HG03442 (cell line): ENCODE measurements around the gene CHRNA10.
"Not testable (repeated sequence)": the region's sequence is repeated elsewhere in the genome, so short reads cannot be mapped to it uniquely, and the experiment has no call there.

Source experiments
- ATAC-seq: cut with Tn5 transposase; IDR thresholded peaks from one replicate; pipeline ENCODE4 v1.9.1; 2021; ENCODE audit warnings: mild to moderate bottlenecking, moderate library complexity; ENCODE audit not compliant: unreplicated experiment

Gene CHRNA10

DNA sequence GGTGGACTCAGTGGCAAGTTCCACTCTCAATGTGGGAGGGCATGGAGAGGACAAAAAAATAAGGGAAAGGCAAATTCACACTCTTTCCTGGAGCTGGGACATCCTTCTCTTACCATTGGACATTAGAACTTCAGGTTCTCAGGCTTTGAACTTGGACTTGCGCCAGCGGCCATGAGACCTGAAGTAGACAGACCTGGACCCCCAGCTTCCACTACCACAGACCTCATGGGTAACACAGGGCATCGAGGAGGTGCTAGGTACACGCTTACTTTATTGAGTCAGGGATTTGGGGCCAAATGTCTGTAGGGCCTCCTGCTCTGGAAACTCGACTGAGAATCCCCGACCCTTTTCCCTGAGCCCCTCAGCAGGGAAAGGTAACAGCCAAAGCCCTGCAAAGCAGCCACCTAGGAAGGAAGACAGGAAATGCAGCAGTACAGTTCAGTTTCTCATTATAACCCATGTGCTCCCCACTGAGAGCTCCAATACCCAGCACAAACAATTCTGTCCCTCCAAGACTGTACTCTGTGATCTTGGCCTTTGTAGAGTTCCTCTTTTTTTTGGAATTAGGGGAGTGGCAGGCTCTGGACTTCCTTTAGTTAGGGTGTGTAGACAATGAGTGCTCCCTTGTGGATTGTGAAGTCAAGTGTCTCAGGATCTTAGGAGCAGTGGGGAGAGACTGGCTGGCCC lies 5.7 kb downstream of the CHRNA10 start:
- no peak for ATAC-seq

DNA sequence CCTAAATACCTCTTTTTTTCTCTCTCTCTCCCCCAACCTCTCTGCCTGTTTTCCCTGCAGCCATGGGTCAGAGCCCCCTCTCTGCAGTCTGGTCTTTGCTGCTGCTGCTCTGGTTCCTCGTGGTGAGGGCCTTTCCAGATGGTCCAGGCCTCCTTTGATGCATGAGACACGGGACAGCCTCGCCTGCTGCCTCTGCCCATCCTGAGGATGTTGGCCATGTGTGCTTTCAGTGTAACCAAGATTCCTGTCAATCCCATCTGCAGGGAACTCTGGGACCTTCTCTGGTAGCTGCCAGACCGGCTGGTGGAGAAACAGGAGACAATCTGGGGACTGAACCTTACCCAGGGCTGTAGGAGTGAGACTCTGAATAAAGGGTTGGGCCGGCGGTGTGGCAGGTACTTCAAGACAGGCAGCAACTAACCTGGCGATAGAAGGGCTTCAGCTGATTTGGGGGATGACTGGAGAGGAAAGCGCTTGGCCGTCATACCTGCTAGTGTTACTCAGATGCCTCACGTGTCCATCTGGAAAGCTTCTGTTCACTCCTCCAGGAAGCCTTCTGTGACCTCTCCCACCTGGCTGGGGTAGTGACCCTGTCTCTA lies 7.1 kb downstream of the CHRNA10 start:
- no peak for ATAC-seq

DNA sequence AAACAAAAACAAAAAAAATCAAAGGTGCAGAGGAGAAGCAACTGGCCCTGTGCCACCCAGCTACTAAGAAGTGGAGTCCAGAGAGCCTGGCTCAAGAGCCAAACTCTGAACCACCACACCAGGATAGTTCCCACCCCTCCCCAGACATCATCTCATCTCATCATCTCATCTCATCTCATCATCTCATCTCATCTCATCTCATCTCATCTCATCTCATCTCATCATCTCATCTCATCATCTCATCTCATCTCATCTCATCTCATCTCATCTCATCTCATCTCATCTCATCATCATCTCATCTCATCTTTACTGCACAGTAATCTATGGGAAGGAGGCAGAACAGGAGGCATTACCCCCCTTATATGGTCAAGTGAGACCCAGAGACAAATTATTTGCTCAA lies 8.3 kb downstream of the CHRNA10 start:
- ATAC-seq: no peak

DNA sequence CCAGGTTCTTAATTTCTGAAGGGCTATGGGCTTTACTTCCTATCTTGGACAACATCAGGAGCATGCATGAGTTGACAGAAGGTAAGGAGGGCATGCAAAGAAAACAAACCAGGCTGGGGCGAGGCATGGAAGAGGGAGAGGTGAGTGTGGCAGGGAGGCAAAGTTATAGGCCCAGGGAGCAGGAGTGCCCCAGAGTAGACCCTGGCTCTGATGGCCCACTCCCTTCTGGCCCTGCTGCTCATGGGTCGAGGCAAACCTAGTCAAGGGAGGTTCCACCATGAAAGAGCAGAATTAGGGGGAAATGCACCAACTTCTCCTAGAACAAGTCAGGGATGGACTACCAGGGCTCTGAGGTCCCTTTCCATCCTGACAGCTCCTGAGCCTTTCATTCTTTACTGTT lies 10.2 kb downstream of the CHRNA10 start:
- no peak for ATAC-seq

DNA sequence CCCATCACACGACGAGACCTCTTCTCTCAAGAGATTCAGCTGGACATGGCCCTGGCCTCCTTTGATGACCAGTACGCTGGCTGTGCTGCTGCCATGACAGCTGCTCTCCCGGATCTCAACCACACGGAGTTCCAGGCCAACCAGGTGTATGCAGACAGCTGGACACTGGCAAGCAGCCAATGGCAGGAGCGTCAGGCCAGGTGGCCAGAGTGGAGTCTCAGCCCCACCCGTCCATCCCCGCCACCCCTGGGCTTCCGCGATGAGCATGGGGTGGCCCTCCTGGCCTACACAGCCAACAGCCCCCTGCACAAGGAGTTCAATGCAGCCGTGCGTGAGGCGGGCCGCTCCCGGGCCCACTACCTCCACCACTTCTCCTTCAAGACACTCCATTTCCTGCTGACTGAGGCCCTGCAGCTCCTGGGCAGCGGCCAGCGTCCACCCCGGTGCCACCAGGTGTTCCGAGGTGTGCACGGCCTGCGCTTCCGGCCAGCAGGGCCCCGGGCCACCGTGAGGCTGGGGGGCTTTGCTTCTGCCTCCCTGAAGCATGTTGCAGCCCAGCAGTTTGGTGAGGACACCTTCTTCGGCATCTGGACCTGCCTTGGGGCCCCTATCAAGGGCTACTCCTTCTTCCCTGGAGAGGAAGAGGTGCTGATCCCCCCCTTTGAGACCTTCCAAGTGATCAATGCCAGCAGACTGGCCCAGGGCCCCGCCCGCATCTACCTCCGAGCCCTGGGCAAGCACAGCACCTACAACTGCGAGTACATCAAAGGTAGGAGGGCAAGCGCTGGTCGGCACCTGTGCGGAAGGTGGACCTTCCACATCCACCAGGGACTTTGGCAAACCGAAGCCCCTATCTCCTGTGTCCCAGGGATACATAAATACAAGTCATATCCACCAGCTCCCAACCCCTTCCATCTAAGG lies 11.3 kb downstream of the CHRNA10 start:
- no peak for ATAC-seq

DNA sequence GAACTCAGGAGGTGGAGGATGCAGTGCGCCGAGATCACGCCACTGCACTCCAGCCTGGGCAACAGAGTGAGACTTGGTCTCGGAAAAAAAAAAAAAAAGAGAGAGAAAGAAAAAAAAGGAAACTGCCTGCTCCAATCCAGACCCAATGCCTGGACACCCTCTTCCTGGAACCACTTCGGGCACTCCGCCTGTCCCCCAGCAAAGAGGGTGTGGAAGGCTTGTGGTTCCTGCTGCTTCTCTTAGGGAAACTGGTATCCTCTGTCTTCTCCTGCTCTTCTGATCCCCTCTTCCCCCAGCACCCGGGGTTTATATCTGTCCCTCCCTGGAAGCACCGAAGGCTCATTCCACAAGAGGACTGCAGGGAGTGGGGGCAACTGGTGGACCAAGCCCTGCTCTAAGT lies 12.9 kb downstream of the CHRNA10 start:
- ATAC-seq: no peak

DNA sequence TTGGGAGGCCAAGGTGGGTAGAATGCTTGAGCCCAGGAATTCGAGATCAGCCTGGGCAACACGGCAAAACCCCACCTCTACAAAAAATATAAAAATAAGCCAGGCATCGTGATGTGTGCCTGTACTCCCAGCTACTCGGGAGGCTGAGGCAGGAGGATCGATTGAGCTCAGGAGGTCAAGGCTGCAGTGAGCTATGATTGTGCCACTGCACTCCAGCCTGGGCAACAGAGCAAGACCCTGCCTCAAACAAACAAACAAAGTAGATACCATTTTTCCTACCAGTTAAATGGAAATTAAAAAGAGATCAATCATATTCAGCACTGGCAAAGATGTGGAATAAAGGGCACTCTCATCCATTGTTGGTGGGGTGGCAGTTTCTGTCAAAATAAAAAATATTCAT lies 13.9 kb downstream of the CHRNA10 start:
- ATAC-seq: not testable (repeated sequence)

DNA sequence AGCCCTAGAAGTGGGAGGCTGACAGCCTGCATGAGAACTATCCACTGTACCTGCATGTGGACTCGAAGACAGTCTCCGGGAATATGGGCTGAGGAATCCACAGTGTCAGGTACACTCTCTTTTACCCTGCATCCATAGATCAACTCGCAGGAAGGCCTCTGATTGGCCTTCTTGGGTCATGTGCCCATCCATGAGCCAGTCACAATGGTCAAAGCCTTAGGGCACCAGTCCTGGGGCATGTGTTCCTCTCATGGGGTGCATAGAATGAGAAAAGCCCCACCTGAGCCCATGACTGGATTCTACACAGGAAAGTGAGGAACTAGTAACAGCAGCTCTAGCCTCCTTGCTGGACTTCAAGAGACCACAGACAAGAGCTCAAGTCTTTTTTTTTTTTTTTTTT lies 15.6 kb downstream of the CHRNA10 start:
- no peak for ATAC-seq

DNA sequence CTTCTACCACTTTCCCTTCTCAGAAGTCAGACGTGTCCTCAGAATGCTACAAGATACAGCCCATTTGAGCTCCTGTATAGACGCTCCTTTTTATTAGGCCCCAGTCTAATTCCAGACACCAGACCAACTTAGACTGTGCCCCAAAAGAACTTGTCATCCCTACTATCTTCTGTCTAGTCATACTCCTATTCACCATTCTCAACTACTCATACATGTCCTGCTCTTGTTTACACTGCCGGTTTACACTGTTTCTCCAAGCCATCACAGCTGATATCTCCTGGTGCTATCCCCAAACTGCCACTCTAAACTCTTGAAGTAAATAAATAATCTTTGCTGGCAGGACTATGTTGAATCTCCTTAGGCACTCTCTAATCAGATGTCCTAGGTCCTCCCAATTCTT lies 18.7 kb downstream of the CHRNA10 start:
- ATAC-seq: not testable (repeated sequence)

DNA sequence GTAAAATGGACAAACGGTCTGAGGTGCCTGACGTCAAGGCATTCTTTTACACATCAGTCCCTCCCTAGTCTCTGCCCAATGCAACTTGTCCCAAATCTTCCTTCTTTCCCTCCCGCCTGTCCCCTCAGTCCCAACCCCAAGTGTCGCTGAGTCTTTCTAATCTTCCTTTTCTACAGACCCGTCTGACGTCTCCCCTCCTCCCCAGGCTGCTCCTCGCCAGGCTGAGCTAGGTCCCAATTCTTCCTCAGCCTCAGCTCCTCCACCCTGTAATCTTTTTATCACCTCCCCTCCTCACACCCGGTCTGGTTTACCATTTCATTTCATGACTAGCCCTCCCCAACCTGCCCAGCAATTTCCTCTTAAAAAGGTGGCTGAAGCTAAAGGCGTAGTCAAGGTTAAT lies 21.8 kb downstream of the CHRNA10 start:
- not testable (repeated sequence) for ATAC-seq

DNA sequence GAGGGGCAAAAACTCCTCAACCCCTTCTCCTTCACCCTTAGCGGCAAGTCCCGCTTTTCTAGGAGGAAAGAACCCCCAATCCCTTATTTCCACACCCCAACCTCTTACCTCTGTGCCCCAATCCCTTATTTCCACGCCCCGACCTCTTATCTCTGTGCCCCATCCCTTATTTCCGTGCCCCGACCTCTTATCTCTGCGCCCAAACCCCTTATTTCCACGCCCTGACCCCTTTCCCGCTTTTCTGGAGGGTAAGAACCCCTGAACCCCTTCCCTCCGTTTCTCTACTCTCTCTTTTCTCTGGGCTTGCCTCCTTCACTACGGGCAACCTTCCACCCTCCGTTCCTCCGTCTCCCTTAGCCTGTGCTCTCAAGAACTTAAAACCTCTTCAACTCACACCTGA lies 22.3 kb downstream of the CHRNA10 start:
- not testable (repeated sequence) for ATAC-seq

DNA sequence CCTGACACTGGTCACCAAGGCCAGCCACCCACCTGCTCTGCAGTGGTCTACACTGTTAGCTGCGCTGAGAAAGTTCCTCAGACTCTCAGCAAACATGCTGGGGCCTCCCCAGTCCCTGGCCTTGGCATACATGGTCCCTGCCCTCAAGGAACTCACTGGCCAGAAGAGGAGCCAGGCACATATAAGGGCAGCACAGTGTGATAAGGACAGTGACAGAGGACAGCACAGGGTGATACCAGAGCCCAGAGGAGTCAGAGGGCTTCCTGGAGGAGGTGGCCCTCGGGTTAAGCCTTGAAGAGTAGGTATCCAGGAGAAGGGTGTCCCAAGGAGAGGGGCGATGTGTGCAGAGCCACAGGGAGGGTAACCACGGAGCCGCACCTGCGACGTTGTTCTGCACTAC lies 25.6 kb downstream of the CHRNA10 start:
- no peak for ATAC-seq

DNA sequence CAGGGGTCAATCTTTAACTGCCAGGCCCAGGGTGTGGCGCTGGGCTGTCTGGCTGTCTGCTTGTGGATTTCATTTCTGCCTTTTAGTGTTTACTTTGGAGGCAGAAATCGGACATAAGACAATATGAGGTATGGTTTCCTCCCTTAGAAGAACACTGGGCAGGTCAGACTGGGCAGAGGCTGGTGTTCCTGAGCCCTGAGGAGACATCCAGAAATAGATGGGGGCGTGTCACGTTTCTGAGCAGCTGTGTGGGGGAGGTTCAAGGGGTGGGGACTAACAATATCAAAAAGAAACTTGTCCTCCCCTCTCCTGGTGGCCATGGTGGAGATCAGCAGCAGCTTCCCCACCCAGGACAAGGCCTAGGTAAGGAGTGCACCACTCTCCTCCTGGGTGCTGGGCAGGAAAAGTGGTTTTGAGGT lies 26.4 kb downstream of the CHRNA10 start, which contains the start of gene ART1:
ART1 (plus strand) TSS at position 312 of the 419 bp plus-strand sequence. CDS start 14,086 bp downstream, outside the sequence.
- no peak for ATAC-seq

DNA sequence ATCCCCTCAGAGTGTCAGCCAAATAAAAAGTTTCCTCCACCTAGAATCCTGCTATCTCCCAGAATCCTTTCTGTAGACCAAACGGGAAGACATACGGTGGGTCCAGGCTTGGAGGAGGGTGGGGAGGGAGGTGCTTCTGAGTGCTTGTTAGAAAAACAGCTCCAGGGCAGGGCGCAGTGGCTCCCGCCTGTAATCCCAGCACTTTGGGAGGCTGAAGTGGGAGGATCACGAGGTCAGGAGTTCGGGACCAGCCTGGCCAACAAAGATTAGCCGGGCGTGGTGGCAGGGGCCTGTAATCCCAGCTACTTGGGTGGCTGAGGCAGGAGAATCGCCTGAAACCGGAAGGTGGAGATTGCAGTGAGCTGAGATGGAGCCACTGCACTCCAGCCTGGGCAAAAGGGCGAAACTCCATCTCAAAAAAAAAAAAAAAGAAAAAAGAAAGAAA lies 28.1 kb downstream of the CHRNA10 start:
- not testable (repeated sequence) for ATAC-seq

DNA sequence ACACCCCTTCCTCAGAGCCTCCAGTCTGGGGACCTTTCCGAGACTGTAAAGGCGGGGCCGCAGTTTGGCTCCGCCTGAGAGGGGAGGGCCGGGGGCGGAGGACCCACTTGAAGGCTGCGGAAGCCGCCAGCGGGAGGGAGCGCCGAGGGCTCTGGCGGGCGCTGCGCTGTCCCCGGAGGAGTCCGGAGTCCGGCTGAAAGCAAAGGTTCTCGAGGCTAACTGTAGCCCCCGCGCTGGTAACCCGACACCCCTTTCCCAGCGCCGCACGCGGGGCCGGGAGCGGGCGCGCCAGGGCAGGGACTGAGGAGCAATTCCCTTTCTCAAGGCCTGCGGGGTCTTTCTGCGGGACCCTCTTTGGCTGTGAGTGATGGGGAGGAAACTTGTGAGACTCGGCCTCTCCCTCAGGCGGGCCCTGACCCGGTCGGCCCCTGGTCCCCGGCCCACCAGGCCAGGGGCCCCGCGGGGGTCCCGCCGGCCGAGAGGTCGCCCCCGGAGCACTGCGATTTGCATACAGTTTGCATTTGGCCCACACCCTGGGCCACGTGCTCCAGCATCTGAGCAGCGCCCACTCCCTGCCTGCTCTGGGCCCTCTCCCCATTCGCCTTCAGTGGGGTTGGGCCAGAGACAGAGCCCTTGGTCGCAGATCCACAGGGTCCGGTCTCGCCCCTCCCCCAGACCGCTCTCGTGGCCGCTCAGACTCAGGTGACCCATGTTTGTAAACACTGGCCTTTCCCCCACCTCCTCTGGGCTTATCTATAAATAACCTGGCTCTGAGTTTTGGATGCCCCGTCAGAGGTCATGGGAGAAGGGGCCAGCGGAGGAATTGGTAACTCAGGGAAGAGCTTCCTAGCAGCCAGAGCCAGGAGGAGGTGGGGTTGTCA lies 28.9 kb downstream of the CHRNA10 start:
- no peak for ATAC-seq

DNA sequence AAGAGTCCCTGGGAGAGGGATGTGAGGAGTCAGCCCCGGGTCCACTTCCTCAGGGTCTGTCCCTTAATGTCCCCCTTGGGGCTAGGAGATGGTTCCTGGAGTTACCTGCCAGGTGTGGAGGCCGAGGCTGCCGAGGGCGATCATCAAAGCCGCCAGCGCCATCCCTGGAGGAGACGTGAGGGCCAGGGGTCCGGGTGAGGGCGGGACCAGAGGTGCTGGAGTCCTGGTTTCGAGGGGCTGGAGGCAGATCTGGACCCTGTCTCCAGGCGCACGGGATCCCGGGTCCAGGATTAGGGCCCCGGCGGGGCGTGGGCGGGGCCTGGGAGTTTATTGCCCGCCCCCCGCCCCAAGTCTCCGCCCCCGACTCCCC lies 29.5 kb downstream of the CHRNA10 start, which contains the start of gene ART5:
ART5 (minus strand) TSS at position 292 of the 370 bp plus-strand sequence; CDS start at position 162, 130 bp downstream.
- no peak for ATAC-seq

DNA sequence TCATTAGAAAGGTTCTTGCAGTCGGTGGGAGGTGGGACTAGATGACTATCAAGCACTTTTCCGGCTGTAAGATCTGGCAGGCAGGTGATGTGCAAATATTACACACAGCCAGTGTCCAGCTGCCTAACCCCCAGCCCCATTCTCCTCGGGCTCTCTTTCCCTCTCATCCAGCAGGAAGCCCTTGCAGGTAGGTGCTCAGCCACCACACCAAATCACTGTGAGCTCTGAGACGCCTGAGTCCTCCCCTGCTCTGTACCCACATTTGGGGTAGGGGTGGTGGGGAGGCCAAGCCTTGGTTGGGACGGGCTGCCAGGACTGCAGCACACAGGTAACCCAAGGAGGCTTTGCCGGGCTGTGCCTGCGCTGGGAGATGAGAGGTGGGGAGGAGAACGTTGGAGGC lies 30.0 kb downstream of the CHRNA10 start:
- no peak for ATAC-seq

DNA sequence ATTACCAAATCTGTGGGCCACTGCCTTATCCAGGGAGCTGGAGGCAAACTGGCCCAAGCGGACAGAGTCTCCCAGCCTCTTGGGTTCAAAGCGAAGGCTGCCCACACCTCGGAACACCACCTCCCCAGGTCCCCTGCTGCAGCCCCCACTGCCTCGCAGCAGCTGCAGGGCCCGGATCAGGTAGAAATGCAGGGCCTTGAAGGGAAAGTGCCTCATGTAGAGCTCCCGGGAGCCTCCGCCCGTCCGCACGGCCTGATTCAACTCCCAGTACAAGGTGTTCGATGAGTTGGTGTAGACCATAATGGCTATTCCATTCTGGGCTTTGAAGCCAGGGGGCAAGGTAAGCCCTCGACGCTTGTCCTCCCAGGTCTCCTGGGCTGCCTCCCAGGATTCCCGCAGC lies 31.3 kb downstream of the CHRNA10 start:
- ATAC-seq: no peak

DNA sequence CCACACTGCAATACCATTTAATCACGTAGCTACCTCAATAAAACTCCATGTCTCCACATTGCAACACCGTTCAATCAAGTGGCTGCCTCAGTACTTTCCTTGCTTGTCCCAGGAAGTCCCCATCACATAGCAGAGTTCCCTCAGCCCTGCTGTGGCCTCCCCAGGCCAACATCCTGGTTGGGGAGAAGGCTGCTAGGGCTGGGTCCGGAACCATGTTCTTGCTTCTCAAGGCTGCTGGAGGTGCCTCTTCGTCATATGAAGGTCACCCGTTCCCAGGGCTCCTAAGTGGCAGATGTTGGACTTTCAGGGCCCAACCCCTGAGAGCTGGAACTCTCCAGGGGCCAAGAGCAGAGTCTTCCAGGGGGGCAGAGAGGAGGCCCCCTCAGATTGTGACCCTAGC lies 32.7 kb downstream of the CHRNA10 start:
- ATAC-seq: no peak

DNA sequence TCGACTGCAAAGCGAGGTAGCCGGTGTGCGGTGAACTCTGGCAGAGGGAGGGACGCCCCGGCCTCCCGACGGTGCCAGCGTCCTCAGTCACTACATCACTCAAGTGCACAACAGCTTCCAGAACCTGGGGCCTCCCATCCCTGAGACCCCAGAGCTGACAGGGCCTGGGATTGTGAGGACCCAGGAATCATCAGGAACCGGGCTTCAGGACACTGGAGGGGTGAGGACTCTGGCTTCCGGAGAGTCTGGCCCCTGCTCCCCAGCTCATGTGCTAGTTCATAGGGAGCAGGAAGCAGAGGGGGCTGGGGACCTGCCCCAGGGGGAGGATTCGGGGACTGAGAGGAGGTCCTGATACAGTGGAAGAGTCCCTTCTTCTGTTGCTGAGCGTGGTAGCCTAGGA lies 34.0 kb downstream of the CHRNA10 start:
- ATAC-seq: no peak
